HuH-7 (cell line): Measurements from ENCODE around the gene ARL1.
"Not testable (repeated sequence)": the region's sequence is repeated elsewhere in the genome, so short reads cannot be mapped to it uniquely, and the experiment has no call there.

Source experiments
- DNase-seq: peaks from one replicate; pipeline ENCODE4 v3.0.0; 2011; ENCODE audit warnings: low spot score

ARL1 gene

GRCh38 chr12:101407436-101408345 lies at the start of gene ARL1:
ARL1 (minus strand) TSS chr12:101407772; CDS start chr12:101407645, 127 bp downstream.
- peak; percentile 73 for DNase-seq

GRCh38 chr12:101455685-101456084 lies 48.1 kb upstream of the ARL1 start:
- no peak for DNase-seq

GRCh38 chr12:101441461-101442224 lies 34.1 kb upstream of the ARL1 start:
- no peak for DNase-seq

GRCh38 chr12:101439236-101439635 lies 31.7 kb upstream of the ARL1 start:
- DNase-seq, result no peak

GRCh38 chr12:101436136-101436535 lies 28.6 kb upstream of the ARL1 start:
- DNase-seq, result no peak

- DNase-seq, result no peak
These were observed 22.9 kb upstream of the ARL1 start for GRCh38 chr12:101430456-101430855.

- no peak for DNase-seq
These were observed 17.0 kb upstream of the ARL1 start for GRCh38 chr12:101424620-101425019.

- DNase-seq, result not testable (repeated sequence)
These were observed 14.5 kb upstream of the ARL1 start for GRCh38 chr12:101422066-101422465.

- no peak for DNase-seq
These were observed 7.7 kb upstream of the ARL1 start for GRCh38 chr12:101415228-101415627.

GRCh38 chr12:101414533-101415119 lies 7.1 kb upstream of the ARL1 start:
- peak; percentile 39 for DNase-seq

- not testable (repeated sequence) for DNase-seq
These were observed 2.6 kb upstream of the ARL1 start for GRCh38 chr12:101410169-101410568.

GRCh38 chr12:101407049-101407435 lies 530 bp downstream of the ARL1 start:
- DNase-seq, result no peak

- DNase-seq, result not testable (repeated sequence)
These were observed 16.4 kb downstream of the ARL1 start for GRCh38 chr12:101391181-101391580.

GRCh38 chr12:101379149-101379548 lies 28.4 kb downstream of the ARL1 start:
- no peak for DNase-seq

- no peak for DNase-seq
These were observed 32.0 kb downstream of the ARL1 start for GRCh38 chr12:101375573-101375972.

- no peak for DNase-seq
These were observed 35.1 kb downstream of the ARL1 start for GRCh38 chr12:101372431-101372830.

- DNase-seq, result no peak
These were observed 39.6 kb downstream of the ARL1 start for GRCh38 chr12:101368016-101368415.

GRCh38 chr12:101361455-101361854 lies 46.1 kb downstream of the ARL1 start:
- no peak for DNase-seq

GRCh38 chr12:101356794-101357193 lies 50.8 kb downstream of the ARL1 start:
- no peak for DNase-seq

- DNase-seq, result no peak
These were observed 55.9 kb downstream of the ARL1 start for GRCh38 chr12:101351682-101352081.

- no peak for DNase-seq
These were observed 63.7 kb downstream of the ARL1 start for GRCh38 chr12:101343893-101344292.
